ENCODE measurements around the gene HYAL2.

DNA sequence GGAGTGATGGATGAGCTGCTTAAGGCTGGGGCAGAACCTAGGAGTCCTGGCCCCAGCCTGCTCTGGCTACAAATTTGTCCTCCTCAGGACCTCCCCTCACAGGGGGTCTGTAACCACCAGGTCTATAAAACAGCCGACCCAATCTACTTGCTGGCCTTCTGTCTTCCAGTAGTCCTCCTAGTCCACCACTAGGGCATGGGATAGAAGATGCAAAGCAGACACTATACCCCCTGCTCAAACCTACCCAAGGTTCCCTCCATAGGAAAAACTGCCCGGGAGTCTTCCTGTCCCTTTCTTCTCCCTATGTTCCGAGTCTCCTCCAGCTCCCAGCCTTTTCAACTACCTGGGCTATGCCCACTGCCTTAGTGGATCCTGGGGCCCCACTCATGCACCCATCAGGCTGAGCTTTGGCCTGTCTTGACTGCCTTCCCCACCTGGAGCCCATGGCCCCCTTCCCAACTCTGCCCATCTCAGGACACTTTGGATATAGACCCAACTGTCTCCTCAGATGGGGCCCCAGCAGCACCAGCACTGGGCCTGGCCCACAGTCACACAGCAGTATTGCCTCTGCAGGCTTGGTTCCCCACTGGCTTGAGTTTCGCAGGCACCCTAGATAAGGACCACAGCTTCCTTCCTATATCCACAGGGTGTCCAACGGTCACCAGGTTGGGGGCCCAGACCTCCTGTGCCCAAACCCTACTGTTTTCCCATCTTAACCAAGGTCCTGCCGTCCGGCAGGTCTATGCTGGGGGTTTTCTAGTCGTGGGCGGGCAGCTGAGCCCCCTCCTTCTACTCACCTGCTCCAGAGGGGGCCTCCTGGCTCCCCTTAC is 24.4 kb downstream of the HYAL2 start:
- TF ChIP-seq CTCF (IDR thresholded peaks at IDR 0.05) = peak in 1 of 3 donors; percentile 11
- no peak for TF ChIP-seq POLR2A (IDR thresholded peaks at IDR 0.05)
